K562 (cell line): Measurements from ENCODE around the gene LCNL1. TPM values are rescaled to one million over a fixed set of nuclear protein-coding genes. Genes with fewer than 3 reads are reported as not detected.

ENCODE experiments used
- CBX2 ChIP-seq: fragments of 200-600 bp; sonication (generic); IDR thresholded peaks from one replicate; pipeline ENCODE4 v1.6.1; 2012; ENCODE audit warnings: mild to moderate bottlenecking, low read length, inconsistent platforms; ENCODE audit not compliant: insufficient read depth, poor library complexity, severe bottlenecking
- JUND ChIP-seq, 2 experiments: IDR thresholded peaks; 2 replicates in 1 of 2; 3 replicates in 1 of 2; pipeline ENCODE4 v1.6.1; 2011; ENCODE audit warnings: borderline replicate concordance in 2 of 2, low read depth in 2 of 2, low read length in 2 of 2, improper control_type of control experiment in 1 of 2, missing biosample characterization in 1 of 2, missing genetic modification characterization in 1 of 2, missing genetic modification reagents in 1 of 2
- KLF6 ChIP-seq: fragments of 250-450 bp; sonication (Bioruptor Pico); IDR thresholded peaks from 2 replicates; pipeline ENCODE4 v1.4.0; 2020; ENCODE audit warnings: mild to moderate bottlenecking, moderate library complexity, borderline replicate concordance
- POLR3A ChIP-seq: IDR thresholded peaks from 2 replicates; pipeline ENCODE4 v1.6.1; 2011; ENCODE audit warnings: borderline replicate concordance, mild to moderate bottlenecking, moderate library complexity; ENCODE audit not compliant: insufficient read length, insufficient read depth; ENCODE audit errors: extremely low read depth
- SAFB2 ChIP-seq: fragments of 200-400 bp; formaldehyde crosslinking; IDR thresholded peaks from 2 replicates; pipeline ENCODE4 v1.6.1; 2018; ENCODE audit warnings: borderline replicate concordance, low read length, low read depth, moderate library complexity; ENCODE audit not compliant: severe bottlenecking
- SP1 ChIP-seq: sonication (generic); formaldehyde crosslinking; IDR thresholded peaks from 2 replicates; pipeline ENCODE4 v1.8.1; 2022; ENCODE audit warnings: mild to moderate bottlenecking, missing genetic modification reagents
- SREBF2 ChIP-seq: sonication (generic); formaldehyde crosslinking; IDR thresholded peaks from 2 replicates; pipeline ENCODE4 v1.4.0; 2020; ENCODE audit warnings: mild to moderate bottlenecking, missing genetic modification reagents
- STAT5B ChIP-seq: fragments of 250-450 bp; sonication (Bioruptor Pico); IDR thresholded peaks from 2 replicates; pipeline ENCODE4 v1.8.0; 2021; ENCODE audit warnings: mild to moderate bottlenecking, inconsistent platforms
- TCF3 ChIP-seq: sonication (generic); formaldehyde crosslinking; IDR thresholded peaks from 2 replicates; pipeline ENCODE4 v1.4.0; 2020; ENCODE audit warnings: mild to moderate bottlenecking, missing genetic modification reagents
- ZNF23 ChIP-seq: fragments of 250-450 bp; sonication (Bioruptor Pico); IDR thresholded peaks from 2 replicates; pipeline ENCODE4 v1.4.0; 2020; ENCODE audit warnings: mild to moderate bottlenecking
- ZNF3 ChIP-seq: fragments of 250-450 bp; sonication (Bioruptor Pico); IDR thresholded peaks from 2 replicates; pipeline ENCODE4 v1.5.0; 2021; ENCODE audit warnings: mild to moderate bottlenecking, moderate library complexity
- polyA plus RNA-seq, 8 experiments: library from polyadenylated mRNA; depleted of rRNA in 4 of 8; stranded (reverse) in 5 of 8; unstranded in 3 of 8; fragments of >200 nt; fragmentation: Nextera tagmentation in 2 of 8; fragmentation: Illumina TruSeq in 1 of 8; extraction: Ambion mirVana in 2 of 8; extraction: Trizol in 1 of 8; gene quantifications; 2 replicates each; pipeline versions ENCODE4 v1.2.1 to v1.2.3, GENCODE V29; 2011 to 2014; ENCODE audit warnings: inconsistent platforms in 1 of 8, missing spikeins in 1 of 8
- total RNA-seq, 7 experiments: library from RNA; depleted of rRNA in 6 of 7; stranded (reverse); fragments of >200 nt in 6 of 7; fragmentation: Illumina TruSeq in 2 of 7; extraction: Trizol in 2 of 7; gene quantifications; 2 replicates each; pipeline versions ENCODE4 v1.2.1 to v1.2.3, GENCODE V29; 2011 to 2021; ENCODE audit warnings: low replicate concordance in 1 of 7

The LCNL1 gene
- total and polyA plus RNA-seq, 9 of the 15 experiments (the other 6 are each of a cell fraction or from before 2014, with no cell fraction given) = 0.04 to 0.16 (median 0.04) TPM; not detected in 4

GRCh38 chr9:137021979-137022661 lies 39.3 kb downstream of the LCNL1 start (continued):
- TF ChIP-seq STAT5B (CRISPR knock-in tag) (no peak), JUND (IDR thresholded peaks at IDR 0.05; ENCODE audit: borderline replicate concordance, low read depth, low read length) (peak; percentile 72; the same call in 1 of the 2 replicates), JUND (tag; IDR thresholded peaks at IDR 0.05; ENCODE audit: borderline replicate concordance, low read depth, low read length) (peak; percentile 54; the same call in 1 of the 3 replicates), ZNF3 (no peak), TCF3 (no peak; the same call in 1 of the 2 replicates), SAFB2 (no peak), SREBF2 (CRISPR knock-in tag) (no peak), ZNF23 (no peak), CBX2 (no peak), SP1 (CRISPR knock-in tag) (peak; percentile 96), KLF6 (CRISPR knock-in tag) (no peak), POLR3A (no peak)
